ENCODE results near the gene MT1F.
A peak's percentile ranks its signal among the peaks of the same experiment; 100 is the strongest.
"Not testable (repeated sequence)": the region's sequence is repeated elsewhere in the genome, so short reads cannot be mapped to it uniquely, and the experiment has no call there.

MT1F gene

GRCh38 chr16:56673921-56674320, 16.2 kb downstream of the MT1F start:
- DNase-seq = peak; percentile 73

DNA sequence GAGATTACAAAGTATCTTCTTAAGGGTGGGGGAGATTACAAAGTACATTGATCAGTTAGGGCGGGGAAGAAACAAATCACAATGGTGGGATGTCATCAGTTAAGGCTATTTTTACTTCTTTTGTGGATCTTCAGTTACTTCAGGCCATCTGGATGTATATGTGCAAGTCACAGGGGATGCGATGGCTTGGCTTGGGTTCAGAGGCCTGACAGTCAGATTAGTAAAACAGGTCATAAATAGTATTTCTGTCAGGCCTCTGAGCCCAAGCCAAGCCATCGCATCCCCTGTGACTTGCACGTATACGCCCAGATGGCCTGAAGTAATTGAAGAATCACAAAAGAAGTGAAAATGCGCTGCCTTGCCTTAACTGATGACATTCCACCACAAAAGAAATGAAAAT, 16.8 kb downstream of the MT1F start:
- DNase-seq = not testable (repeated sequence)

- no peak for DNase-seq
Observed at GRCh38 chr16:56675685-56676210, 18.0 kb downstream of the MT1F start.

DNA sequence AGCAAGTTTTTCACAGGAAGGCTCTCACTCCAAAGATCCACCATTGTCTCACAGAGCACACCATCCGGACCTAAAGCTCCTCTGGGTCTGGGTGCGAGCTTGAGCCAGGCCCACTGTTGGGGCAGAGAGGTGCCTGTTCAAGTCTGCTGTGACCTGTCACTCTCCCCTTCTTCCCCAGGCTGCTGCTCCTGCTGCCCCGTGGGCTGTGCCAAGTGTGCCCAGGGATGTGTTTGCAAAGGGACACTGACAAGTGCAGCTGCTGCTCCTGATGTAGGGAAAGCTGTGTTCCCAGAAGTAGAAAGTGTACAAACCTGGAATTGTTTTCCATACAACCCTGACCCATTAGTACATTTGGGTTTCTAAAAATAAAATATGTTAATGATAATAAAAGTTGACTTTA, 19.7 kb downstream of the MT1F start:
- no peak for DNase-seq

- no peak for DNase-seq
Observed at GRCh38 chr16:56679078-56679730, 21.4 kb downstream of the MT1F start.

GRCh38 chr16:56679818-56680217, 22.1 kb downstream of the MT1F start:
- no peak for DNase-seq

DNA sequence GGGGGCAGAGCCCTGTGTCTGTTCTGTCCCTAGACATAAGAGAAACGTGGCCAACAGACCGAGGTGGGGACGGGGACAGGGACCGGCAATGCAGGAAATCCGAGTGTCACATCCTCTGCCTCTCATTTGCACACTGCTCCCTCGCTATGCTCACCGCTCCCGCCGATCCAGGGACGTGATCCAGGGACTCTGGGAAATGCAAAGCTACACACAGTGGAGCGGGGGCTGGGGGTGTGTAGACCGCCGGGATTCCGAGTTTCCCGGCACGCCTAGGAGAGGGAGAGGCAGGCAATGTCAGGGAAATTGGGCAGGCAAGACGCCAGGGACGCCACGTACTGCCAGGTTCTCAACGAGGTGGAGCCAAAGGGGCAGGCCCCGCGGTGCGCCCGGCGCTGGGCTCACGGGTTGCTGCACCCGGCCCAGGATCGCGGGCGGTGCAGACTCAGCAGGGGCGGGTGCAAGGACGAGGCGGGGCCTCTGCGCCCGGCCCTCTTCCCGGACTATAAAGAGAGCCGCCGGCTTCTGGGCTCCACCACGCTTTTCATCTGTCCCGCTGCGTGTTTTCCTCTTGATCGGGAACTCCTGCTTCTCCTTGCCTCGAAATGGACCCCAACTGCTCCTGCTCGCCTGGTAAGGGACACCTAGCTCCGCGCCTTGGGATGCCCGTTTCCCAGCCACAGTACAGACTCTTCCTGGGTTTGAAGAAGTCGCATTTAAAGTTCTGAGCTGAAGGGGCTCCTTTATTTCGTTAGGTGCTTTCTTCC, 24.4 kb downstream of the MT1F start, which contains the start of gene MT1X:
TSS of gene MT1X (plus strand) at position 532 of the 764 bp plus-strand sequence. CDS start at position 603, 71 bp downstream.
- DNase-seq = peak; percentile 93

DNA sequence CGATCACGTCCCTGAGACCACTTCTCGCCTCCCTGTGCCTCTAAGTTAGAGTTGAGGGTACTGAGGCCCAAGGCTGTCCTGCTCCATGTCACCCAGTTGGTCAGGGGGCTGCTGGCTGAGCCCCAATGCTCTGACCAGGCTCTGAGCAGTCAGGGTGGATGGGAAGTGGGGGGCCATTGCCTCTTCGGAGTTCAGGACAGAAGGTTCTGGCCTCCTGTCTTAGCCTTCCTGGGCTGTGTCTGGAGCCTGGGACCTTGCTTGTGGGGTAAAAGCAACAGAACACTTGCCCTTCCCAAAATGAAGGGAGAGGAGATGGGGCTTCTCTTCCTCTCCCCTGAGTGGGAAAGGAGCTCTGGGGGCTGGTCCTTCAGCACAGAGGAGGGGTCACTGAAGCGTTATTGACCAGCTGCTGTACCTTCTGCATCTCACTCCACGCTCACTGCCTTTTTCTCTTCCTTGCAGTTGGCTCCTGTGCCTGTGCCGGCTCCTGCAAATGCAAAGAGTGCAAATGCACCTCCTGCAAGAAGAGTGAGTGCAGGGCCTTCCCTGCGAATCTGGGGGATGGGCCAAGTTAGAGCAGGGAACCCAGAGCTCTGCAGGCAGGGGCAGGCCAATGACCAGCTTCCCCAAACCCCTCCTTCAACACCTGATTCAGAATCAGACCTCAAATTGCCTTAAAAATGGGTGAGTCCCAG, 25.1 kb downstream of the MT1F start:
- no peak for DNase-seq

GRCh38 chr16:56683424-56684172, 25.8 kb downstream of the MT1F start:
- DNase-seq = no peak

DNA sequence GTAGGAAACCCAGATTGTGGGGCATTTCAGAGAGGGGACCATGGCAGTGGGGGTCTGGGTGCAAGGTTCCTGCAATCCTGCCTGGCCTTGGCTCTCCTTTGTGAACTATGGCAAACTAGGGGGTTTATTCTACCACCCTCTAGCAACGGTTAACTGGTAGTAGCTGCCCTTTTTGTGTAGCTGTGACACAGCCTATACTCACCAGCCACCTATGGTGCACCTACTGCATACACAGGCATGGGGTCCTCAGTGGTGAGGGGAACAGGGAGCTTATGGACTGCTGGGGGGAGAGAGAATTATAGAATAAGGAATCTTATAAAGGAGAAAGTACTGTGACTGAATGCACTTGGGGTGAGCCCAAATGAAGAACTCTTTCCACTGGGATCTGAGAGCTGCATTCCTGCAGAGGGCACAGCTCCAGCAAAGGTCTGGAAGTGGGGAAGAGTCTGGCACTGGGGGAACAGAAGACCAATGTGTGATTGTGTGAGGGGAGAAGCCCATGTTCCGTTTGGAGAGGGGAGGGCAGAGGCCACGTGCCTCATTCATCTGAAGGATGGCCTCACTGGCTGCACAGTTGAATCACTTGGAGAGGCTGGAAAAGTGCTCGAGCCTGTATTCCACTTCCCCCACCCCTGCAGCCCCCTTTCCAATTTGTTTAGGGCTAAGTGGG, 26.6 kb downstream of the MT1F start:
- DNase-seq = no peak

DNA sequence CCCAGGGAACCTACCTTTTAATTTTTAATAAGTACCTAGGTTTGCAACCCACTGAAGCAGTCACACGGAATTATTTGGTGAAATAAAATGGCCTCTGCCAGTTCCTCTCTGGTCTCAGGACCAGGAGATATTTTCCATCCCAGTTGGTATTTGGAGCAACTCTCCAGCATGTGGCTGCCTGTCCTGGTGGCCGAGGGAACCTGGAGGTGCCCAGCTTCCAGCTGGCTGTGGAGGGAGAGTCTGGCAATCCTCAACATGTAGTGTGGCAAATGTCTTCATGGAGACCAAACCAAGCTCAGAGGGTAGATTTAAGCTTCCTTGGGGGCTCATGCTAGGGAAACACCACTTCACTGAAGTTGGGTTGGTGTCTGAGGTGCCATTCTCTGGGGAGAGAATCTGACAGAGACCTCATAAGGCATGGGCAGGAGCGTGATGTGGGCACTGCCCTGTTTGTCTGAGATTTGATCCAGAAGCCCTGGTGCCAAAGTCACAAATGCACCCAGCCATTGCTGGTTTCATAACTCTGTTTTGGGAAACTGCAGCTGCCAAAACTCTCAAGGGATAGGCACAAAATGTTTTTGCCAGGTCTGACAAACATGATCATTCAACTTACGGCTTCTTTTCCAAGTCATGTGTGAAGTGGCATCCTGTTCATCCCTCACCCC, 27.3 kb downstream of the MT1F start:
- no peak for DNase-seq

GRCh38 chr16:56686758-56687157, 29.0 kb downstream of the MT1F start:
- DNase-seq = no peak

DNA sequence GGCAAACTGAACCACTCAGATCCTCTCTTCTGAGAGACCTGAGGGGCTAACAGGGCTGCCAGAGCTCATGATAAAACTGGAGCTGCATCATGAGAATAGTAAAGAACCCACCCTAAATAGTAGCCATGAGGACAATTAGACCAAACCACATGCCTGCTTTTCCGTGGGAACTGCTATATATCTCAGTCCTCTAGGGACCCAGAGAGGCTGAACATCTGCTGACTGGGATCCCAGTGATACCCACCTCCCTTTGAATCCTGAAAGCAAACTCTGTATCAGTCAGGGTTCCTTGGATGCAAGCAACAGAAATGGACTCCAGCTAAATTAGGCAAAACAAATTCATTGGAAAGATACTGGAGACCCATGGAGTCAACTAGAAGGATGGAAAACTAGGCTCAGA, 31.0 kb downstream of the MT1F start:
- no peak for DNase-seq

DNA sequence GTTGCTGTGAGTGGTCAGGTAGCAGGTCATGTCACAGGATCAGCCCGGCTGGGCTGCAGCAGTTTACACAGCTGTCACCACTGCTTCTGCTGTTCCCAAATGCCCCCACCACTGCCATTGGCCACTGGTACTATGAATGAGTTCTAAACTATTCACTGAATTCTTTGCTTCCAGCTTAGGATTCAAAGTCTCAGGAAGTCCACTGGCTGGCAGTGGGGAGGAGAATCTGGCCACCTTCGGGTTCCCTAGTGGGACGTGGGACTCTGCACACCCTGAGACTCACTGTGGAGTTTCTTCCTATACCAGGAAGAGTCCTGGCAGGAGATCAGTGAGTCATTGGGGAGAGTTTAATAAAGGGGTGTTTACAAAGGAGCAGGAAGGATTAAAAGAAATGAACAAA, 31.4 kb downstream of the MT1F start:
- DNase-seq = no peak

GRCh38 chr16:56690420-56691122, 32.8 kb downstream of the MT1F start:
- no peak for DNase-seq

DNA sequence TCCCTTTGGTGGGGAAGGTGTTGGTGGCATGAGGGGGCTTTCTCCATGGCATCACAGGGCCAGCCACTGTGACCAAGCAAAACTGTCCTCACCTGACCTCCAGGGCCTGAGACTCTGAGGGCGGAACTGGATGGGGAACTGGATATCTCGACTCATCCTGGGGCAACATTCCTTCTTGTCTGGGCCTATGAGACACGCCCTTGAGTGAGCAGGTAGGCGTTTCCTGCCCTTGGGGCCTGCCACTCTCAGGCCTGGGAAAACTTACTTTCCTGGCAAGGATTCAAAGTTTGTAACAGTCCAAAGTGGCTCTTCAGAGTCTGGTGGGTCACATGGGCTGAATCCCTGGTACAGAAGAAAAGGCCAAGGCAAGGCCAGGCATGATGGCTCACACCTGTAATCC, 34.1 kb downstream of the MT1F start:
- DNase-seq = peak; percentile 95

- no peak for DNase-seq
Observed at GRCh38 chr16:56695246-56695645, 37.5 kb downstream of the MT1F start.

DNA sequence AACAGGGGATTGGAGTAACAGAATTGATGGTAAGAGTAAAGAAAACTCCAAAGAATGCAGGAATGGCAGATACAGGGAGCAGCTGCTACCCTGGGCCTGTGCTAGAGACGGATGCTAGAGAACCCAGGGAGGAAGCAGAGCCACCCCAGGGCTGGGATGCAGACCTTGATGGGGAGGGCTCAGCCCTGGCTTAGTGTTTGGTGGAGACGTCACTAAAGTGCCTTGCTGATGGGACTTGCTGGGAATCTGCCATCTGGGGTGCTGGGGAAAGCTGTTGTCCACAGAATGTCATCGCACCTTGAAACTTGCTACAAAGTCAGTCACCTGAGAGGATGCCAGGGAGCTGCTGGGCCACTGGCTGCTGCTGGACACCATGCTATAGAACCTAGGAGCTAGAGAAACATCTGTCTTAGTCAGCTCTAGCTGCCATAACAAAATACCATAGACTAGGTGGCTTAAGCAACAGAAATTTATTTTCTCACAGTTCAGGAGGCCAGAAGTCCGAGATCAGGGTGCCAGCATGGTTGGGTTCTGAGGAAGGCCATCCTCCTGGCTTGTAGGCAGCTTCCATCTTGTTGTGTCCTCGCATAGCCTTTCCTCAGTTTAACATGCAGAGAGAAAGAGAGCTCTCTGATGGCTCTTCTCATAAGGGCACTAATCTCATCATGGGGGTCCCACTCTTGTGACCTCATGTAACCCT, 39.8 kb downstream of the MT1F start:
- no peak for DNase-seq

GRCh38 chr16:56700195-56700594, 42.4 kb downstream of the MT1F start:
- no peak for DNase-seq

- no peak for DNase-seq
Observed at GRCh38 chr16:56700631-56701030, 42.9 kb downstream of the MT1F start.
